Frontal cortex (tissue), 4 donors: Measurements from ENCODE around the gene VENTX. TPM values are rescaled to one million over a fixed set of nuclear protein-coding genes. Genes with fewer than 3 reads are reported as not detected.
A peak's percentile ranks its signal among the peaks of the same experiment; 100 is the strongest.
"Not testable (repeated sequence)": the region's sequence is repeated elsewhere in the genome, so short reads cannot be mapped to it uniquely, and the experiment has no call there.

Experiments used
- DNase-seq, 2 donors: peaks; one replicate each; pipeline ENCODE4 v3.0.0; 2012; ENCODE audit warnings: low spot score in 2 of 2
- FAIRE-seq: peaks from 2 replicates; lab custom pipeline; 2012; peaks lifted over from hg19 to GRCh38; lab: Jason Lieb, UNC
- total RNA-seq: library from RNA; depleted of rRNA; stranded (reverse); fragments of >200 nt; gene quantifications from one replicate; pipeline ENCODE4 v1.2.3, GENCODE V29; 2014
- donor health status: control.
- donor health status: control.
- donor health status: control.

The VENTX gene
- total RNA-seq, 1 donor from 2014 or later, result not detected

GRCh38 chr10:133249975-133250754 lies 12.5 kb downstream of the VENTX start:
- no peak for DNase-seq
- FAIRE-seq, result no peak

- FAIRE-seq, result no peak
Observed at GRCh38 chr10:133251388-133252222, 13.9 kb downstream of the VENTX start.

GRCh38 chr10:133252223-133252552 lies 14.5 kb downstream of the VENTX start:
- FAIRE-seq, result no peak
- DNase-seq, result no peak

More at GRCh38 chr10:133251388-133252222, 13.9 kb downstream of the VENTX start:
- no peak for DNase-seq

GRCh38 chr10:133253361-133253955 lies 15.8 kb downstream of the VENTX start:
- no peak for FAIRE-seq
- DNase-seq, result no peak

GRCh38 chr10:133254421-133255120 lies 16.9 kb downstream of the VENTX start:
- DNase-seq, result no peak
- FAIRE-seq, result no peak

GRCh38 chr10:133255323-133255722 lies 17.7 kb downstream of the VENTX start:
- no peak for DNase-seq
- FAIRE-seq, result no peak

- no peak for FAIRE-seq
Observed at GRCh38 chr10:133257489-133258065, 19.9 kb downstream of the VENTX start.

GRCh38 chr10:133258066-133258817 lies 20.6 kb downstream of the VENTX start:
- DNase-seq, result no peak
- FAIRE-seq, result no peak

More at GRCh38 chr10:133257489-133258065, 19.9 kb downstream of the VENTX start:
- no peak for DNase-seq

- peak in 1 of 2 donors; percentile 60 for DNase-seq
- FAIRE-seq, result no peak
Observed at GRCh38 chr10:133258818-133259601, 21.4 kb downstream of the VENTX start.

GRCh38 chr10:133259602-133259989 lies 21.9 kb downstream of the VENTX start:
- FAIRE-seq, result no peak
- no peak for DNase-seq

GRCh38 chr10:133260895-133261725 lies 23.5 kb downstream of the VENTX start:
- FAIRE-seq (no peak), DNase-seq (peak; percentile 69 to 71)

GRCh38 chr10:133261726-133262325 lies 24.2 kb downstream of the VENTX start:
- FAIRE-seq, result no peak
- DNase-seq, result peak; percentile 98

GRCh38 chr10:133262696-133263095 lies 25.0 kb downstream of the VENTX start:
- no peak for DNase-seq
- no peak for FAIRE-seq

- no peak for DNase-seq
- no peak for FAIRE-seq
Observed at GRCh38 chr10:133263674-133264073, 26.0 kb downstream of the VENTX start.

- DNase-seq, result no peak
- no peak for FAIRE-seq
Observed at GRCh38 chr10:133264461-133264860, 26.8 kb downstream of the VENTX start.

- FAIRE-seq, DNase-seq: not testable (repeated sequence)
Observed at GRCh38 chr10:133265052-133265451, 27.4 kb downstream of the VENTX start.
